ENCODE results near the gene TRAPPC10.
"Not testable (repeated sequence)": the region's sequence is repeated elsewhere in the genome, so short reads cannot be mapped to it uniquely, and the experiment has no call there.

The TRAPPC10 gene

DNA sequence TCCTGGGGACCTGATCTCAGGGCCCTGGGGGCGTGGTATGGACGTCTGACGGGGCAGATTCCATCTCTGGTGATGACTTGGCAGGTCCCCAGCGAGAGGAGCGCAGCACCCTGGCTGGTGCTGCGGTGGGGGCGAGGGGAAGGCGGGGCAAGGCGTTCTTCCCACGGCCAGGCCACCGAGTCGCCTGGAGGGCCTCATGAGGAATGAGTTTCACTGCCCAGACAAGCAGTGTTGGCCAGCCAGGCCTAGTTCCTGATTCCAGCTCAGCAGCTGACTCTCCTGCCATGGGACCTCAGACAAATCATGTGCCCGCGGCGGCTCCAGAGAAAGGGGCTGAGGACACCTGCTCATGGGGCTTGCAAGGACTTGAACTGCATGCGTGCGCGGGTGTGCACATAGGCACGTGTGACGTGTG lies 142.7 kb downstream of the TRAPPC10 start:
- DNase-seq, result not testable (repeated sequence)

DNA sequence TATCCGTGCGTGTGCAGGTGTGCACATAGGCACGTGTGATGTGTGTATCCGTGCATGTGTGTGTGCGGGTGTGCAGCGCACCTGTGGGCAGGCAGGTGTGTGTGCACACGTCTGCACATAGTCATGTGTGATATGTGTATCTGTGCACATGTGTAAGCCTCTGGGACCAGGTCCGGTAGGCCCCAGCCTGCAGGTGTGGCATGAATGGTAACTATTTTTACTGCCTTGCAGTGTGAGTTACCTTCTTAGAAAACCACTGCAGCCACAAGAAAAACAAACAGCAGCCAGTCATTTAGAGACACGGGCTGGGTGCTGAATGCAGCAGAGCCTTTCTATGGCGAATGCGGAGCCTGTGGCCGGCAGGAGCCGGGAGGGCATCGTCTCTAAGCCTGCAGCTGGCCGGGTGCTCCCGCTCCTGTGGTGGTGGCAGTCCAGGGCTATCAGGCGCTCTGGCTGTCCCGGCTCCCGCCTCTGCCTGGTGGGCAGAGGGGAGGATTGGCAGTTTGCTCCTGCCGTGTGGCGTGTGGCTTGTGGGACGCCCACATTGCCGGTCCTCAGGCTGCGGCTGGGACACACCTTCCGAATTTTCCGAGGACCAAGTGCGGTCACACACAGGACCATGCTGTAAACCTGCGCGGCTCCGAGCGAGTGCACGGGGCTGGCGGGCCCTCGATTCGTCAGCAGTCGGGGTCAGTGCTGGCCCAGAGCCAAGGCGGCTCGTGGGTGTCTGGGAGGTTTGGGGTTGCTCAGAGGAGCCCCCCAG lies 143.3 kb downstream of the TRAPPC10 start:
- not testable (repeated sequence) for DNase-seq

DNA sequence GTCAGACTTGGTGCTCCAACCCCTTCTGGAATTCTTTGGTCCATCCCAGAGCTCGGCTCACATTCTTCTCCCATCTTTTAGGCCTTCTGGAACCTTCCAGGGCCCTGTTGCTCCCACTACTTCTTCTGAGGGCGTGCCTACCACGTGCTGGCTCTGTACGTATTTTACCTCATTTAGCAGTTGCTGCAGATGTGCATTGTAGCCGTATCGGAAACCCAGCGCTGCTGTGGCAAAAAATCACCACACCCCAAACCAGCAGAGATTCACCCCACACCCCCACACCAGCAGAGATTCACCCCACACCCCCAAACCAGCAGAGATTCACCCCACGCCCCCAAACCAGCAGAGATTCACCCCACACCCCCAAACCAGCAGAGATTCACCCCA lies 143.9 kb downstream of the TRAPPC10 start:
- DNase-seq, result not testable (repeated sequence)
